Measurements from ENCODE around the gene MCTP2.

DNA sequence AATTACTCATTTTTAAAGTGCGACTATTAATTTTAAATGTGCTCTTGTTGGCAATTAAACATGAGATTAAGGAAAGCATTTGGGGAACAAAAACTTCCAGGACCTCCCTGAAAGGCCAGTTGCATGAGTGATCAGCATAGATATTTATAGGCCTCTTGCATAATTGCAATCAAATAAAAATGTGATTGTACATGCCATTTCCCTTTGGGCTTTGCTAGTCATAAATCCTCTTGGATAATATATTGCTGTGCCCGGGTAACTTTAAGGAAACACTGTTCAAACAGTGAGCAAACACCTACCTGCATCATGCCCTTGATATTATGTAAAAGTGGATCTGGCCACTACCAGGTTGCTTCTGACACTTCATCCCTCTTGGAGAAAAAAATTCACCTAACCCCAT, 239.1 kb downstream of the MCTP2 start:
- TF ChIP-seq, protein P1, sequence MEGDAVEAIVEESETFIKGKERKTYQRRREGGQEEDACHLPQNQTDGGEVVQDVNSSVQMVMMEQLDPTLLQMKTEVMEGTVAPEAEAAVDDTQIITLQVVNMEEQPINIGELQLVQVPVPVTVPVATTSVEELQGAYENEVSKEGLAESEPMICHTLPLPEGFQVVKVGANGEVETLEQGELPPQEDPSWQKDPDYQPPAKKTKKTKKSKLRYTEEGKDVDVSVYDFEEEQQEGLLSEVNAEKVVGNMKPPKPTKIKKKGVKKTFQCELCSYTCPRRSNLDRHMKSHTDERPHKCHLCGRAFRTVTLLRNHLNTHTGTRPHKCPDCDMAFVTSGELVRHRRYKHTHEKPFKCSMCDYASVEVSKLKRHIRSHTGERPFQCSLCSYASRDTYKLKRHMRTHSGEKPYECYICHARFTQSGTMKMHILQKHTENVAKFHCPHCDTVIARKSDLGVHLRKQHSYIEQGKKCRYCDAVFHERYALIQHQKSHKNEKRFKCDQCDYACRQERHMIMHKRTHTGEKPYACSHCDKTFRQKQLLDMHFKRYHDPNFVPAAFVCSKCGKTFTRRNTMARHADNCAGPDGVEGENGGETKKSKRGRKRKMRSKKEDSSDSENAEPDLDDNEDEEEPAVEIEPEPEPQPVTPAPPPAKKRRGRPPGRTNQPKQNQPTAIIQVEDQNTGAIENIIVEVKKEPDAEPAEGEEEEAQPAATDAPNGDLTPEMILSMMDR (IDR thresholded peaks at IDR 0.05; ENCODE audit: low read depth, low read length, poor library complexity, severe bottlenecking), result no peak
- no peak for TF ChIP-seq EZH2phosphoT487 (IDR thresholded peaks at IDR 0.05; ENCODE audit: borderline replicate concordance, low read length)

Measured in DOHH2 (cell line).